Neural progenitor cell (in vitro differentiated cells): Measurements from ENCODE around the gene MRPL17. TPM values are rescaled to one million over a fixed set of nuclear protein-coding genes. Genes with fewer than 3 reads are reported as not detected.

Experiments
- DNase-seq: peaks from one replicate; pipeline ENCODE4 v3.0.0-alpha.2; 2016; ENCODE audit warnings: low spot score
- H2AFZ ChIP-seq: fragments of 200-600 bp; sonication (generic); replicated peaks from 2 replicates; pipeline ENCODE4 v1.6.1; 2016; ENCODE audit warnings: antibody characterized with exemption
- H3F3A ChIP-seq: fragments of 200-600 bp; sonication (generic); 2 replicates; pipeline ENCODE4 v1.6.1; 2016; ENCODE audit warnings: antibody characterized with exemption, low read depth
- H3K27ac ChIP-seq: fragments of 200-600 bp; sonication (generic); 2 replicates; pipeline ENCODE4 v1.5.1; 2016; ENCODE audit warnings: mild to moderate bottlenecking
- H3K27me3 ChIP-seq: fragments of 200-600 bp; sonication (generic); 2 replicates; pipeline ENCODE4 v1.6.1; 2016; ENCODE audit warnings: mild to moderate bottlenecking, moderate library complexity
- H3K36me3 ChIP-seq: fragments of 200-600 bp; sonication (generic); 2 replicates; pipeline ENCODE4 v1.5.1; 2016
- H3K4me1 ChIP-seq: fragments of 200-600 bp; sonication (generic); 2 replicates; pipeline ENCODE4 v1.6.1; 2016; ENCODE audit warnings: mixed run types
- H3K4me2 ChIP-seq: fragments of 200-600 bp; sonication (generic); 2 replicates; pipeline ENCODE4 v1.6.1; 2016
- H3K4me3 ChIP-seq: fragments of 200-600 bp; sonication (generic); 2 replicates; pipeline ENCODE4 v1.5.1; 2016
- H3K79me2 ChIP-seq: fragments of 200-600 bp; sonication (generic); 2 replicates; pipeline ENCODE4 v1.6.1; 2016; ENCODE audit warnings: low read depth
- H3K9ac ChIP-seq: fragments of 200-600 bp; sonication (generic); 2 replicates; pipeline ENCODE4 v1.6.1; 2016
- H3K9me3 ChIP-seq: fragments of 200-600 bp; sonication (generic); 2 replicates; pipeline ENCODE4 v1.5.1; 2016; ENCODE audit warnings: low read depth
- H4K20me1 ChIP-seq: fragments of 200-600 bp; sonication (generic); 2 replicates; pipeline ENCODE4 v1.6.1; 2016; ENCODE audit warnings: low read depth
- H3K27ac Mint-ChIP-seq: 3 replicates; pipeline ENCODE4 v1.8.0; 2021; ENCODE audit warnings: mixed read lengths
- H3K27me3 Mint-ChIP-seq: 2 replicates; pipeline ENCODE4 v1.8.0; 2022; ENCODE audit warnings: low read depth, mild to moderate bottlenecking, inconsistent platforms, moderate library complexity, mixed read lengths; ENCODE audit not compliant: insufficient read depth
- H3K36me3 Mint-ChIP-seq: 3 replicates; pipeline ENCODE4 v1.8.0; 2021; ENCODE audit warnings: mixed read lengths
- H3K4me1 Mint-ChIP-seq: 3 replicates; pipeline ENCODE4 v1.8.0; 2021; ENCODE audit warnings: mixed read lengths
- H3K4me3 Mint-ChIP-seq: 3 replicates; pipeline ENCODE4 v1.8.0; 2021; ENCODE audit warnings: mild to moderate bottlenecking, moderate library complexity, mixed read lengths
- H3K9me3 Mint-ChIP-seq: 3 replicates; pipeline ENCODE4 v1.8.0; 2020; ENCODE audit warnings: mixed read lengths
- EZH2 ChIP-seq: fragments of 200-600 bp; sonication (generic); IDR thresholded peaks from 2 replicates; pipeline ENCODE4 v1.6.1; 2017; ENCODE audit warnings: antibody characterized with exemption, mild to moderate bottlenecking, moderate library complexity
- EZH2phosphoT487 ChIP-seq: fragments of 200-600 bp; sonication (generic); IDR thresholded peaks from 2 replicates; pipeline ENCODE4 v1.6.1; 2017; ENCODE audit warnings: antibody characterized with exemption
- total RNA-seq: library from RNA; depleted of rRNA; stranded (reverse); fragments of >200 nt; gene quantifications from 2 replicates; pipeline ENCODE4 v1.2.3, GENCODE V29; 2015; ENCODE audit warnings: low replicate concordance
- TF ChIP-seq, protein P1 (sequence below): fragments of 200-600 bp; sonication (generic); IDR thresholded peaks from 2 replicates; pipeline ENCODE4 v1.5.1; 2017; ENCODE audit warnings: antibody characterized with exemption, mild to moderate bottlenecking

Gene MRPL17
- total RNA-seq, 1 donor from 2014 or later = 24.3 TPM

DNA sequence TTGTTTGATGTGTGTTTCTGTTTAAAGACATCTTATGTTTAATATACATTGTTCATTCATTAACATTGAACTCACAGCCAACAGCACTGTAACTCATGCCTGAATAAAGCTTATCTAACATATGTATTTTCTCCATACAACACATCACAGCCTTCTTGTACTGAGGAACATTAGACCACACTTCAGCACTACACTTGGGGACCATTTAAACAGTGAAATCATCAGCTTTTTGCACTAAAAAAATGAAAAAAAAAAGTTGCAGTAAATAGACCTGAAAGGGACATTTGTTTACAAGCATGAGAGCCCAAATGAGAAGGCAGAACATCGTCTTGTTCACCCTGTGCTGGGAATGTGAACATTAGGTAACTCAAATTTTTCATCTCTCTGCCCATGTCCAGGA, 48.6 kb downstream of the MRPL17 start:
- Histone ChIP-seq H3K9me3 (no peaks in the 10 kb centered on the region), H3K79me2 (no peaks in the 10 kb centered on the region), H3K27ac (no peak overlapping the region), H4K20me1 (peaks cover 4% of the 10 kb centered on the region), H3K4me3 (no peak overlapping the region), H3K4me1 (peaks cover 3% of the 10 kb centered on the region), H2AFZ (no peak overlapping the region), H3K9ac (no peak overlapping the region), H3K36me3 (no peaks in the 10 kb centered on the region), H3F3A (peaks cover 9% of the 10 kb centered on the region), H3K27me3 (peaks cover 30% of the 10 kb centered on the region), H3K4me2 (no peak overlapping the region)
- no peaks in the 10 kb centered on the region for H3K4me1 Mint-ChIP-seq
- DNase-seq = no peak
- no peak overlapping the region for H3K4me3 Mint-ChIP-seq
- H3K36me3 Mint-ChIP-seq = peaks cover 19% of the 10 kb centered on the region
- H3K27me3 Mint-ChIP-seq = peaks cover 7% of the 10 kb centered on the region
- no peak overlapping the region for H3K27ac Mint-ChIP-seq
- TF ChIP-seq, protein P1, sequence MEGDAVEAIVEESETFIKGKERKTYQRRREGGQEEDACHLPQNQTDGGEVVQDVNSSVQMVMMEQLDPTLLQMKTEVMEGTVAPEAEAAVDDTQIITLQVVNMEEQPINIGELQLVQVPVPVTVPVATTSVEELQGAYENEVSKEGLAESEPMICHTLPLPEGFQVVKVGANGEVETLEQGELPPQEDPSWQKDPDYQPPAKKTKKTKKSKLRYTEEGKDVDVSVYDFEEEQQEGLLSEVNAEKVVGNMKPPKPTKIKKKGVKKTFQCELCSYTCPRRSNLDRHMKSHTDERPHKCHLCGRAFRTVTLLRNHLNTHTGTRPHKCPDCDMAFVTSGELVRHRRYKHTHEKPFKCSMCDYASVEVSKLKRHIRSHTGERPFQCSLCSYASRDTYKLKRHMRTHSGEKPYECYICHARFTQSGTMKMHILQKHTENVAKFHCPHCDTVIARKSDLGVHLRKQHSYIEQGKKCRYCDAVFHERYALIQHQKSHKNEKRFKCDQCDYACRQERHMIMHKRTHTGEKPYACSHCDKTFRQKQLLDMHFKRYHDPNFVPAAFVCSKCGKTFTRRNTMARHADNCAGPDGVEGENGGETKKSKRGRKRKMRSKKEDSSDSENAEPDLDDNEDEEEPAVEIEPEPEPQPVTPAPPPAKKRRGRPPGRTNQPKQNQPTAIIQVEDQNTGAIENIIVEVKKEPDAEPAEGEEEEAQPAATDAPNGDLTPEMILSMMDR = no peak
- TF ChIP-seq EZH2 = no peak
- no peak for TF ChIP-seq EZH2phosphoT487
- no peaks in the 10 kb centered on the region for H3K9me3 Mint-ChIP-seq

DNA sequence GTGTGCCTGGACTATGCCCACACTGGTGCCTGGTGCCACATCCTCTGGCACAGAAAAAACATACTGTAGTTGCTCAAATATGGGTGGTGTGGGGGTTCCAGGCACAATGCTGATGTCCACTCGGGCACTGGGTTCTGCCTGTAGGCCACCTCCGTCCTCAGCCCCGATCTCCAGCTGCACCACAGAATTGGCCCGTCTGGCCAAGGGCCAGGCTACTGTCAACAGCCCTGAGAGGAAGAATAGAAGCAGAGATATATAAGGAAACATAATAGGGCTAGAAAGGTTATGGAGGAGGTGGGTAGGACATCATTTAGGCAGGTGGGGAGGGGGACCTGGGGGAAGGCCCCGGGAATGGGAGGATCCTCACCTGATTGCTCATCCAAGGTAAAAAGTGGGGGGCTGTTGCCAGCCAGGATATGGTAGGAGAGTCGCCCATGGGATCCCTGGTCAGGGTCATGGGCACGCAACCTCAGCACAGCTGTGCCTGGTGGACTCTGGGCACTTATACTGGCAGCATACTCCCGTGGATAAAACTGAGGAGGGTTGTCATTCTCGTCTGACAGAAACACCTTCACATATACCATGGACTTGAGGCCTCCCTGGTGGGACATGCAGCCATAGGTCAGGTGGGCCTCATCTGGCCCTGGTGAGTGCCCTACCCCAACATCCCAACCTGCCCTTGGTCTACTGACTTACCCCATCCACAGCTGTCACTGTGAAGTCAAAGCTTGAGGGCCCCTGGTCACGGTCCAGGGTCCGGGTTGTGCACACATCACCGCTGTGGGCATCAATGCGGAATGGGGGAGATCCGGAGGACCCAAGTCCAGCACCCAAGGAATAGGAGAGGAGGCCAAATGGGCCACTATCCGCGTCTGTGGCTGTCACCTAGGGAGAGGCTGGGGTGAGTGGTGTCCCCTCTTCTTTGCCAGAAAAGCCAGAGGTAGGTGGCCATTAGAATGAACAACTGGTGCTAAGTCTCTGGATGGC, 49.4 kb downstream of the MRPL17 start:
- H3K9me3 Mint-ChIP-seq = no peaks in the 10 kb centered on the region
- H3K79me2 ChIP-seq = no peaks in the 10 kb centered on the region
- H3K9ac ChIP-seq = no peak overlapping the region
- H3K36me3 Mint-ChIP-seq = peaks cover 22% of the 10 kb centered on the region
- H3K4me1 Mint-ChIP-seq = no peaks in the 10 kb centered on the region
- H4K20me1 ChIP-seq = peaks cover 4% of the 10 kb centered on the region
- H3K4me3 Mint-ChIP-seq = no peak overlapping the region
- H2AFZ ChIP-seq = no peak overlapping the region
- H3K4me3 ChIP-seq = no peak overlapping the region
- peaks cover 9% of the 10 kb centered on the region for H3F3A ChIP-seq
- TF ChIP-seq EZH2phosphoT487 (no peak), EZH2 (no peak)
- TF ChIP-seq, protein P1 = no peak
- H3K27me3 ChIP-seq = peaks cover 38% of the 10 kb centered on the region
- H3K4me1 ChIP-seq = peaks cover 3% of the 10 kb centered on the region
- no peaks in the 10 kb centered on the region for H3K9me3 ChIP-seq
- no peak overlapping the region for H3K27ac ChIP-seq
- H3K36me3 ChIP-seq = no peaks in the 10 kb centered on the region
- no peak overlapping the region for H3K4me2 ChIP-seq
- no peak for DNase-seq
- no peak overlapping the region for H3K27ac Mint-ChIP-seq
- H3K27me3 Mint-ChIP-seq = peaks cover 7% of the 10 kb centered on the region

DNA sequence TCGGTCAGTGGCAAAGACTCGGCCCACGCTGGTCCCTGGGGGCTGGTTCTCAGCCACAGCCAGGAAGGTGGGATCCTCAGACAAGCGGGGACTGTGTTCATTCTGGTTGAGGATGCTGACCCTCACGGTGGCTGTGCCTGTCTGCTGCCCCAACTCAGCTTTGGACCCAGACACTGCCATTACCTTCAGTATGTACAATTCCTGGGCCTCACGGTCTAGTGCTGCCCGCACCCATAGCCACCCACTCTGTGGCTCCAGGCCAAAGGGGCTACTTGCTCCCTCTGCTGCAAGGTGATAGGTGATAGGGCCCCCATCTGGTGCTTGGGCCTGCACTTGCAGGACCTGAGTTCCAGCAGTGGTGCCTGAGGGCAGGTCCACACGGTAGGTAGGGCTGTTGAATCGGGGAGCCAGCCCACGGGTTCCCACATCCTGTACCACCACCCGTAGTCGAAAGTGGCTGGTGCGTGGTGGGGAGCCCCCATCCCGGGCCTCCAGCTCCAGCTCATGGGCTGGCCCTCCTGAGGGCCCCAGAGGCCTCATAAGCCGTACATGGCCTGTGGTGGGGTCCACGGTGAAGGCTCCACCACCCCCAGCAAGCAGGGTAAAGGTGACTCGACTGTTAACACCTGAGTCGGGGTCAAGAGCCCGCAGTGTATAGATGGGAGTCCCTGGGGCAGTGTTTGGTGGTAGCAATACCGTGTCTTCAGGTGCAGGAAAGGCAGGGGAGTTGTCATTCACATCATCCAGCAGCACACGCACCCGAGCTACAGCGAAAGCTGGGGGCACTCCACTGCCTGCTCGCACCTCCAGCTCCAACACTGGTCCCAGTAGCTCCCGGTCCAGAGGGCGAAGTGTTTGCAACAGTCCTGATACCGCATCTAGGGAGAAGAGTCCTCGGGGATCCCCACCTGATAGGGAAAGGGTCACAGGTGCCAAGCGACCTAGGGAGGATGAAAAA, 50.7 kb downstream of the MRPL17 start:
- H3K9ac ChIP-seq = no peak overlapping the region
- no peaks in the 10 kb centered on the region for H3K36me3 ChIP-seq
- H3K4me1 Mint-ChIP-seq = no peaks in the 10 kb centered on the region
- H3K27me3 ChIP-seq = peaks cover 40% of the 10 kb centered on the region
- no peak overlapping the region for H3K27ac ChIP-seq
- H3K4me3 ChIP-seq = no peak overlapping the region
- peaks cover 7% of the 10 kb centered on the region for H3K27me3 Mint-ChIP-seq
- H4K20me1 ChIP-seq = peaks cover 4% of the 10 kb centered on the region
- H3K4me2 ChIP-seq = no peak overlapping the region
- no peak overlapping the region for H3K4me3 Mint-ChIP-seq
- no peak for DNase-seq
- TF ChIP-seq, protein P1 = no peak
- TF ChIP-seq EZH2 (no peak), EZH2phosphoT487 (no peak)
- H3K79me2 ChIP-seq = no peaks in the 10 kb centered on the region
- peaks cover 3% of the 10 kb centered on the region for H3K4me1 ChIP-seq
- H3K36me3 Mint-ChIP-seq = peaks cover 25% of the 10 kb centered on the region
- H3K9me3 ChIP-seq = no peaks in the 10 kb centered on the region
- H2AFZ ChIP-seq = no peak overlapping the region
- H3K9me3 Mint-ChIP-seq = no peaks in the 10 kb centered on the region
- H3K27ac Mint-ChIP-seq = no peak overlapping the region
- peaks cover 9% of the 10 kb centered on the region for H3F3A ChIP-seq
